Subcutaneous abdominal adipose tissue (tissue), 5 donors: ENCODE results near the gene CDK5RAP2.

Experiments used
- H3K27ac ChIP-seq: one replicate; pipeline ENCODE4 v1.7.0; 2013; ENCODE audit warnings: low read depth, mild to moderate bottlenecking, inconsistent platforms, low read length, moderate library complexity
- H3K27me3 ChIP-seq, 5 donors: one replicate each; pipeline ENCODE4 v1.7.0; 2013; ENCODE audit warnings: low read length in 5 of 5, inconsistent platforms in 1 of 5; ENCODE audit not compliant: control insufficient read depth in 5 of 5, insufficient read depth in 4 of 5
- H3K36me3 ChIP-seq, 5 donors: one replicate each; pipeline ENCODE4 v1.7.0; 2013; ENCODE audit warnings: low read length in 5 of 5; ENCODE audit not compliant: control insufficient read depth in 5 of 5, insufficient read depth in 5 of 5
- H3K4me1 ChIP-seq, 5 donors: one replicate each; pipeline ENCODE4 v1.7.0; 2013; ENCODE audit warnings: low read length in 5 of 5, mild to moderate bottlenecking in 3 of 5, moderate library complexity in 1 of 5; ENCODE audit not compliant: control insufficient read depth in 5 of 5, insufficient read depth in 5 of 5
- H3K4me3 ChIP-seq, 5 donors: one replicate each; pipeline ENCODE4 v1.7.0; 2013; ENCODE audit warnings: low read length in 5 of 5, low read depth in 1 of 5
- H3K9ac ChIP-seq, 5 donors: one replicate each; pipeline ENCODE4 v1.7.0; 2013; ENCODE audit warnings: low read length in 5 of 5, mild to moderate bottlenecking in 4 of 5, moderate library complexity in 3 of 5
- H3K9me3 ChIP-seq, 5 donors: one replicate each; pipeline ENCODE4 v1.7.0; 2013; ENCODE audit warnings: low read length in 5 of 5; ENCODE audit not compliant: control insufficient read depth in 5 of 5
- donor health status: healthy.
- donor health status: healthy.
- donor health status: healthy.
- donor health status: healthy.
- donor health status: healthy.

The CDK5RAP2 gene

DNA sequence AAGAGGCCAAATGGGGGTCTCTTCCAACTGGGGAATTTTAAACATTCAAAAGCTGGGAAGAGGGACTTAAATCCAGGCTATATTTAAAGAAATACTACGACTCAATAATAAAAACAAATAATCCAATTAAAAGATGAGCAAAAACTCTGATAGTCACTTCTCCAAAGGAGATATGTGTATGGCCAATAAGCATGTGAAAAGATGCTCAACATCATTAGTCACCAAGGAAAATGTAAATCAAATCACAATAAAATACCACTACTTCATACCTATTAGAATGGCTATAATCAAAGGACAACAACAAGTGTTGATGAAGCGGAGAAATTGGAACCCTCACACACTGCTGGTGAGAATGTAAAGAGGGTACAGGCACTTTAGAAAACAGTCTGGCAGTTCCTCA lies 130.4 kb downstream of the CDK5RAP2 start:
- no peaks in the 10 kb centered on the region for H3K27me3 ChIP-seq

DNA sequence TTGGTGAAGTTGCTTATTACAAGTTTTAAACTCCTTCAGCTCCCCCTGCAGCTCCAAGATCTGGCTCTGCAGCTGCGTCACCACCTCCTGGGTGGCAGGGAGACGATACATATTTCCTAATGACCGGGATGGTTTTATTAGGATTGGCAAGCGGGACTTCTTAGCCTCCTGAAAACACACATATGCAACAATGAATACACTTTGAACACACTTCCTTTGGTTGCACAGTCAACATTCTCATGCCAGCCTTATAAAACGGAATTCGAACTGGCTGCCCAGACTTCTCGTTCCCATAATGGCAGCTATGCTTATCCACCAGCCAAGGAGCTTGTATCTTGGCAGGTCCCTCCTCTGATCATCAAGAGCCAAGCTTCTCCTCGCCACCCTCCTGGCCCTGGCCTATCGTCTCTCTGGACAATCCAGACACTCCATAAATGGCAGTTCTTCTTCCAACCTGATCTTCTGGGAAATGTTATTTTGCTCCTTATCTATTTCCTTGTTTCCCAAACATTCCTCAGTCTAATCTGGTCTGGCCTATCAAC lies 131.9 kb downstream of the CDK5RAP2 start:
- H3K9ac ChIP-seq: no peak overlapping the region
- H3K4me3 ChIP-seq: no peak overlapping the region
- H3K4me1 ChIP-seq: no peaks in the 10 kb centered on the region
- H3K27me3 ChIP-seq: no peaks in the 10 kb centered on the region
- no peaks in the 10 kb centered on the region for H3K9me3 ChIP-seq
- no peak overlapping the region for H3K27ac ChIP-seq
- H3K36me3 ChIP-seq: peaks cover 13 to 40% (median 26%) of the 10 kb centered on the region in 5 donors

More for the DNA sequence above, 130.4 kb downstream of the CDK5RAP2 start:
- H3K27ac ChIP-seq: no peak overlapping the region
- no peak overlapping the region for H3K4me3 ChIP-seq
- no peaks in the 10 kb centered on the region for H3K9me3 ChIP-seq
- H3K9ac ChIP-seq: no peak overlapping the region
- H3K4me1 ChIP-seq: no peaks in the 10 kb centered on the region
- peaks cover 16 to 50% (median 35%) of the 10 kb centered on the region in 5 donors for H3K36me3 ChIP-seq

DNA sequence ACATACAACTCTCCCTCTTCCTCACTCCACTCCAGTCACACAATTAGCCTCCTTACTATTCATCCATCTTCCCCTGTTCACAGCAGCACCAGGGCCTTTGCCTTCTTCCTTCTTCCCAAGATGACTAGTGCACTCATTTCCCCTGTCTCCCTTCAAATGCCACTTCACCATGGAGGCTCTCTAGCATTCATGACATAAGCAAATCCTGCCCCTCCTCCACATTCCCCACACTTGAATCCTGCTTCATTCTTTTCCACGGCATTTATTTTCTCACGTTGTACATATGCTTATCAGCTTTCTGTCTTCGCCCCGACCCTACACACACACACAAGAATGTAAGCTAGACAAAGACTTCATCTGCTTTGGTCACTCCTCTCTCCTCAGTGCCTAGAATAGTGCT lies 133.3 kb downstream of the CDK5RAP2 start:
- Histone ChIP-seq H3K27ac (no peak overlapping the region), H3K4me1 (peaks cover 0 to 4% (median 0%) of the 10 kb centered on the region in 5 donors), H3K9ac (no peak overlapping the region), H3K4me3 (no peak overlapping the region), H3K36me3 (peaks cover 13 to 46% (median 23%) of the 10 kb centered on the region in 5 donors), H3K27me3 (no peaks in the 10 kb centered on the region), H3K9me3 (no peaks in the 10 kb centered on the region)

DNA sequence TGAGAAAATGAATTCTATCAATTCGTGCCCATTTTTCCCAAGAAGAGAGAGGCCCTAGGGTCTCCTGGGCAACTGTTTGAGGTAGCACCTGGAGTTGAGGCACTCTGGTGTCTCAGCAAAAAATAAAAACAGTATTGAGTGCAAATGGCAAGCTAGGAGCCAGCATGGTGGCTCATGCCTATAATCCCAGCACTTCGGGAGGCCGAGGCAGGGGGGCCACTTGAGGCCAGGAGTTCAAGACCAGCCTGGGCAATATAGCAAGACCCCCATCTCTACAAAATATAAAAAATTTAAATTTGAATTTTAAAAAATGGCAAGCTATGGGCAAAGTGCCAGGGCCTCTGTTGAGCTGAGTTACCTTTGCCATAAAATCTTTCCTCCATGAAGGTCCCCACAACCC lies 136.0 kb downstream of the CDK5RAP2 start:
- Histone ChIP-seq H3K4me3 (no peak overlapping the region), H3K36me3 (peaks cover 6 to 52% (median 32%) of the 10 kb centered on the region in 5 donors), H3K9ac (no peak overlapping the region), H3K9me3 (no peaks in the 10 kb centered on the region), H3K27ac (no peak overlapping the region), H3K27me3 (no peaks in the 10 kb centered on the region), H3K4me1 (peaks cover 0 to 4% (median 0%) of the 10 kb centered on the region in 5 donors)

DNA sequence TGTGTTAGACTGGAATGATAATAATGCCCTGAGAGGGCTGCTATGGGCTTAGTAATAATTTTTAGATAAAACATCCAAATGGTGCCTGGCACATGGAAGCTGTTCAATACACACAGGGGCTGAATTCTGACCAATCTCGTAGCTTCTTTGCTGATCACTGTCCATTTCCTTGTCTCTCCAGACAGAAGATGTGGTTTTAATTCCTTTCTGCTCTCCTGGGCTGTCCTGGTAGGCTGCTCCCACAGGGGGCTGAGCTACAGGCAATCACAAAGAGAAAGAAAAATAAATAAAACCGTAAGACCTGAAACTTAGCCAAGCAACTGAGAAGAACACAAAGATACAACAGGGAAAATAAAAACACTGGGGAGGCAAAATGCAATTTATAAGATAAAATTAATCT lies 136.5 kb downstream of the CDK5RAP2 start:
- no peaks in the 10 kb centered on the region for H3K27me3 ChIP-seq
- H3K9ac ChIP-seq: peak overlapping the region in 1 of 5 donors; percentile 27
- H3K4me1 ChIP-seq: peaks cover 0 to 4% (median 0%) of the 10 kb centered on the region in 5 donors
- H3K36me3 ChIP-seq: peaks cover 6 to 57% (median 35%) of the 10 kb centered on the region in 5 donors
- no peaks in the 10 kb centered on the region for H3K9me3 ChIP-seq
- no peak overlapping the region for H3K4me3 ChIP-seq
- no peak overlapping the region for H3K27ac ChIP-seq

DNA sequence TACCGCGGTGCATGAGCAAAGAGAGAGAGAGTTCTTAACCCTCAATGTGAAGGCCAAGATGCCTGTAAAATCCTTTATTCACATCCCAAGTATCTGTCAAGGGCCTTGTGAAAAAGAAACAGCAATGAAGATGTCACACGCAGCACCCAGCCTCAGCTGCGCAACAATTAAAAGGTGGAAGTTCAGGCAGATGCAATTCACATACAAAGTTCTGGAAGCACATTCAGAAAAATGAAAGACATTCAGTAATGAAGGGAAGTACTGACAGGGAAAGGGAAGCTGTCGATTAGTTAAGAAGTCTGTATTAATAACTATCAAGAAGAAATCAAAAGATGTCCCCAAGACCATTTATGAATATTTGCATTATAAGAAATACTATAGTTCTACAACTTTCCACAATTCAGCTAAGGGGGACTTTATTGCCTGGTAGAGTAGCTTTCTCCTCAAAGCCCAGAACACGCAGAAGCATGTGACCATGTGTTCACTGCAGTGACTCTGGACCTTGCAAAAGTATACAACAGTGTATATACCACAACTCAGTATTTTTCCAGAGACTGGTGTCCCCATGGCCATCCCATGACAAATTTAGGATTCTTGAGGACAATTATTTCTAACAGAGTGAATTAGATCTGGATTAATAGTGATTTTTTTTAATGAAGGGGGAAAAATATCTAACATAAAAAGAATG lies 137.5 kb downstream of the CDK5RAP2 start:
- H3K4me3 ChIP-seq: no peak overlapping the region
- peaks cover 9 to 55% (median 33%) of the 10 kb centered on the region in 5 donors for H3K36me3 ChIP-seq
- H3K9ac ChIP-seq: no peak overlapping the region
- no peak overlapping the region for H3K27ac ChIP-seq
- H3K4me1 ChIP-seq: peaks cover 0 to 8% (median 2%) of the 10 kb centered on the region in 5 donors
- no peaks in the 10 kb centered on the region for H3K9me3 ChIP-seq
- no peaks in the 10 kb centered on the region for H3K27me3 ChIP-seq

DNA sequence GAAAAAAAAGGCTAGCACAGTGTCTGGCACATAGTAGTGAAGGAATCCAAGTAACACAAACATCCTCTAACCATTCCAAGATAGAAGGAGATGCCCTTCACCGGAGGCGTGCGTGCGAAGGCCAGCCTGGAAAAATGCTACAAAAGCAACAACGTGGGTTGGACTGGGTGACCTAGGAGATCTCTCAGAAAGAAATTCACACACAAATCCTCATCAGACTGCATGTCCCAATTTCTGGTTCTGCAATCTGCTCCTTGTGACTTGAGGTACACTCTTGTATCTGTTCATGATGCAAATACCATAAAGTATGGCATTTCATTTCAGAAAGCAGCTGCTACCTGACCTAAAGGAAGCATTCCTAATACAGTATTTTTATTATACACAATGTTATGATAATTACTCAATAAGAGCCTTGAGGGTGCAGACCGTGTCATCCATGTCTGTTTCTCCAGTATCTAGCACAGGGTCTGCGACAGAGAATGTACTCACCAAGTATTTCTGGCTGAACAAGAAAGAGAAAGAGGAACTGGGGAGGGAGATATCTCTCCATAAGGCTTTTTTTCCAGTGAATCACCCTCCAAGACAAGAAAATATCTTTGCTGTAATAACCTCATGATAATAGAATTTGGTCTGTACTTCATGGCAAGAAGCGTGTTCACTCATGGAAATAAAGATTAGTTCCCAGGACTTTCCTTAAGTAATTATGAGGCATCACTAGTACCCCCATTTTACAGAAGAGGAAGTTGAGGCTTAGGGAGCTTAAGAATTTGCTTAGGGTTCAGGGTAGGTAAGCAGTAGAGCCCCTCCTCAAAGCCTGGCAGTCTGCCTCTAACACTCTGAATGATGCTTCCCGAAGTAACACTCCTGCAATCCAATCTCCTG lies 138.3 kb downstream of the CDK5RAP2 start:
- Histone ChIP-seq H3K9me3 (no peaks in the 10 kb centered on the region), H3K9ac (no peak overlapping the region), H3K27ac (no peak overlapping the region), H3K27me3 (no peaks in the 10 kb centered on the region), H3K4me1 (peaks cover 0 to 8% (median 3%) of the 10 kb centered on the region in 5 donors), H3K36me3 (peaks cover 9 to 51% (median 32%) of the 10 kb centered on the region in 5 donors), H3K4me3 (no peak overlapping the region)

DNA sequence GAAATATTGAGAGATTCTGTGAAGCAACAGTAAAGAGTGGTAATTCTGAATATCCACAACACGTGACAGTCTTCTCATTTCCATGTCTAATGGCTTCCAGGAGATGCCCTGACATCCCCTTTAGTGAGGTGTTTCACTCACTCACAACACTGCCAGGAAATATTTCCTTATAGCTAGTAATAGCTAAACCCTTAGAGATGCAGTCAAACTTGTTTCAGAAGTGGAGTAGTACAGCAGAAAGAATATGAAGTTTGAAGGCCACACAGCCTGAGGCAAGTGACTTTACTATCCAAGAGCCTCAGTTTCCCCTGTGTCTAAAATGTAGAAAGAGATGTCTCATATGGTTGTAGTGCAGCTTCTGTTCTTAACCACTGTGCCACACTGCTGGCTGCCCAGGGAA lies 139.2 kb downstream of the CDK5RAP2 start:
- peaks cover 9 to 49% (median 32%) of the 10 kb centered on the region in 5 donors for H3K36me3 ChIP-seq
- no peak overlapping the region for H3K27ac ChIP-seq
- H3K4me1 ChIP-seq: peaks cover 0 to 8% (median 3%) of the 10 kb centered on the region in 5 donors
- no peak overlapping the region for H3K4me3 ChIP-seq
- H3K9ac ChIP-seq: no peak overlapping the region
- H3K27me3 ChIP-seq: no peaks in the 10 kb centered on the region
- no peaks in the 10 kb centered on the region for H3K9me3 ChIP-seq

DNA sequence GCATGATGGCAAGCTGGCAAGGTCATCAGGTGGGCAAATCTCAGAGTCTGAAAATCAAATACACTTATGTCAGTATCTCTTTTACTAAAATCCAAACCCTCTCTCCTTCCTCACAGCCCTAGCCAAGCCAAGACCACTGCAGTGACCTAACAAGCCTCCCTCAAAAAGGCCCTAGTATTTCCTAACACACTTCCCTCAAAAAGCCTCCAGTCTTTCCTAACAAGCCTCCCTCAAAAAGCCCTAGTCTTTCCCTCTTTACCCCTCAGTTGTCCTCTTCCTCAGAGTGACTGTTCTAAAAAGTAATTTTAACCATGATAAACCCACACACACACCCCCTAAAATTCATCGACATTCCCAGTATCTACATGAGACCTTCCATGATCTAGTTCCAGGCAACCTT lies 140.0 kb downstream of the CDK5RAP2 start:
- Histone ChIP-seq H3K9ac (no peak overlapping the region), H3K27me3 (no peaks in the 10 kb centered on the region), H3K27ac (no peak overlapping the region), H3K4me3 (no peak overlapping the region), H3K9me3 (no peaks in the 10 kb centered on the region), H3K36me3 (peaks cover 9 to 49% (median 32%) of the 10 kb centered on the region in 5 donors), H3K4me1 (peaks cover 0 to 9% (median 3%) of the 10 kb centered on the region in 5 donors)
